Tibial nerve (tissue), 4 donors: ENCODE data around the gene ASB17. TPM values are rescaled to one million over a fixed set of nuclear protein-coding genes. Genes with fewer than 3 reads are reported as not detected.

Experiments
- DNase-seq, 2 donors: peaks; one replicate each; pipeline ENCODE4 v3.0.0-alpha.2; 2019; ENCODE audit warnings: low spot score in 2 of 2
- H3K27ac ChIP-seq, 4 donors: fragments of 200-600 bp; sonication (generic) in 3 of 4; one replicate each; pipeline ENCODE4 v1.5.1; 2017 to 2019; ENCODE audit warnings: mild to moderate bottlenecking in 1 of 4
- H3K27me3 ChIP-seq, 2 donors: fragments of 200-600 bp; sonication (generic) in 1 of 2; one replicate each; pipeline versions ENCODE4 v1.5.1 to v1.6.0; 2017 to 2019
- H3K36me3 ChIP-seq, 3 donors: fragments of 200-600 bp; sonication (generic); one replicate each; pipeline ENCODE4 v1.5.1; 2018 to 2019
- H3K4me1 ChIP-seq, 4 donors: fragments of 200-600 bp; sonication (generic) in 3 of 4; one replicate each; pipeline ENCODE4 v1.5.1; 2017 to 2019
- H3K4me3 ChIP-seq, 4 donors: fragments of 200-600 bp; sonication (generic) in 3 of 4; one replicate each; pipeline ENCODE4 v1.5.1; 2017 to 2019; ENCODE audit warnings: mild to moderate bottlenecking in 1 of 4, moderate library complexity in 1 of 4
- H3K9me3 ChIP-seq, 4 donors: fragments of 200-600 bp; sonication (generic) in 3 of 4; one replicate each; pipeline ENCODE4 v1.5.1; 2017 to 2019
- EP300 ChIP-seq, 2 donors: sonication (generic); formaldehyde crosslinking; IDR thresholded peaks; one replicate each; pipeline ENCODE4 v1.6.1; 2017; ENCODE audit warnings: antibody characterized with exemption in 2 of 2, mild to moderate bottlenecking in 1 of 2
- POLR2A ChIP-seq, 2 donors: fragments of 450-650 bp; IDR thresholded peaks; one replicate each; pipeline ENCODE4 v1.6.1; 2017; ENCODE audit warnings: antibody characterized with exemption in 2 of 2, mild to moderate bottlenecking in 2 of 2, moderate library complexity in 2 of 2
- WGBS, 2 donors: methylation state at CpG; one replicate each; pipeline ENCODE4 v1.1.5; 2018; 5-methylcytosine and 5-hydroxymethylcytosine counted together
- total RNA-seq, 4 donors: library from RNA; depleted of rRNA; stranded (reverse); fragments of >200 nt; gene quantifications; one replicate each; pipeline ENCODE4 v1.1.0, GENCODE V29; 2016
- TF ChIP-seq, protein P1 (sequence below), 5 experiments: fragments of 200-600 bp in 3 of 5; fragments of 450-650 bp in 2 of 5; sonication (generic) in 3 of 5; IDR thresholded peaks; one replicate each; pipeline ENCODE4 v1.5.1; 2016 to 2019; ENCODE audit warnings: antibody characterized with exemption in 5 of 5, mild to moderate bottlenecking in 3 of 5, moderate library complexity in 2 of 5

ASB17 gene
- total RNA-seq, 4 donors from 2014 or later, result not detected

DNA sequence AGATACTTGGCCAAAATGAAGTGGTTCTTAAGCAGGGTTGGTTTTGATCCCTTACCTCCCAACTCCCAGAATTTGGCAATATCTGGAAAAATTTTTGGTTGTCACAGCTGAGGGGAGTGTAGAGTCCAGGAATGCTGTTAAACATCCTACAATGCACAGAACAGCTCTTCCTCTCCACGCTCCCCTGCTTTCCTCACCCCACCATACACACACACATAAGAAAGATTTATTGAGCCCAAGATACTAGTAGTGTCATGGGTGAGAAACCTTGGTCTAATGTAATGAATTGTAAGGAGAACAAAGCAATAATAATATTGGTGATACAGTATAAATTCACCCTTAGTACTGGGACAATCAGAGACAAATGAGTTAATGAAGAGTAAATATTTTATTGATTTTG, 47.8 kb downstream of the ASB17 start:
- Histone ChIP-seq H3K27me3 (no peaks in the 10 kb centered on the region), H3K4me3 (no peak overlapping the region), H3K4me1 (no peaks in the 10 kb centered on the region), H3K9me3 (no peaks in the 10 kb centered on the region), H3K36me3 (no peaks in the 10 kb centered on the region), H3K27ac (no peak overlapping the region)
- WGBS, 2 donors, result 42 to 58% methylated on average over 1 of the region's 1 CpG
- no peak for TF ChIP-seq POLR2A (IDR thresholded peaks at IDR 0.05)
- TF ChIP-seq, protein P1, sequence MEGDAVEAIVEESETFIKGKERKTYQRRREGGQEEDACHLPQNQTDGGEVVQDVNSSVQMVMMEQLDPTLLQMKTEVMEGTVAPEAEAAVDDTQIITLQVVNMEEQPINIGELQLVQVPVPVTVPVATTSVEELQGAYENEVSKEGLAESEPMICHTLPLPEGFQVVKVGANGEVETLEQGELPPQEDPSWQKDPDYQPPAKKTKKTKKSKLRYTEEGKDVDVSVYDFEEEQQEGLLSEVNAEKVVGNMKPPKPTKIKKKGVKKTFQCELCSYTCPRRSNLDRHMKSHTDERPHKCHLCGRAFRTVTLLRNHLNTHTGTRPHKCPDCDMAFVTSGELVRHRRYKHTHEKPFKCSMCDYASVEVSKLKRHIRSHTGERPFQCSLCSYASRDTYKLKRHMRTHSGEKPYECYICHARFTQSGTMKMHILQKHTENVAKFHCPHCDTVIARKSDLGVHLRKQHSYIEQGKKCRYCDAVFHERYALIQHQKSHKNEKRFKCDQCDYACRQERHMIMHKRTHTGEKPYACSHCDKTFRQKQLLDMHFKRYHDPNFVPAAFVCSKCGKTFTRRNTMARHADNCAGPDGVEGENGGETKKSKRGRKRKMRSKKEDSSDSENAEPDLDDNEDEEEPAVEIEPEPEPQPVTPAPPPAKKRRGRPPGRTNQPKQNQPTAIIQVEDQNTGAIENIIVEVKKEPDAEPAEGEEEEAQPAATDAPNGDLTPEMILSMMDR (IDR thresholded peaks at IDR 0.05), result no peak
- no peak for TF ChIP-seq EP300 (IDR thresholded peaks at IDR 0.05)
- no peak for DNase-seq

DNA sequence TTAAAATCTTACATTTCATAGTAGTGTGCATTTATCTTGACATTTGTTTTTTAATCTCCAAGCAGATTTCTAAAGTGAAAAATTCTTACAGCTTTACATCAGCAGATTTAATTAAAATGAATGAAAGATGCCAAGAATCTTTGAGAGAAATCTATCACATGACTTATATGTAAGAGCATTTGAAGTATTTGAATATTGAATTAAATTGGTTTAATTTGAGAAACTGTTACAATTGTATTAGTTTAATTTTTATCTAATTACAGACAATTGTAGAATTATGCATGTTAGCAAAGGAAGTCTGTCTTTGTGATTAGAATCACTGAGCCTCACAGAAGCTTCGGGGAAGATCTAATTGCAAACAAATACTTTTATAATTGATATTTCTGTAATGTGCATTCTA, 52.2 kb downstream of the ASB17 start:
- Histone ChIP-seq H3K4me1 (no peaks in the 10 kb centered on the region), H3K4me3 (no peak overlapping the region), H3K27ac (no peak overlapping the region), H3K27me3 (no peaks in the 10 kb centered on the region), H3K36me3 (no peaks in the 10 kb centered on the region), H3K9me3 (no peaks in the 10 kb centered on the region)
- TF ChIP-seq EP300 (IDR thresholded peaks at IDR 0.05), result no peak
- no peak for TF ChIP-seq POLR2A (IDR thresholded peaks at IDR 0.05)
- TF ChIP-seq, protein P1 (IDR thresholded peaks at IDR 0.05), result no peak
- 55 to 63% methylated on average over 1 of the region's 1 CpG for WGBS, 2 donors
- DNase-seq, result no peak

DNA sequence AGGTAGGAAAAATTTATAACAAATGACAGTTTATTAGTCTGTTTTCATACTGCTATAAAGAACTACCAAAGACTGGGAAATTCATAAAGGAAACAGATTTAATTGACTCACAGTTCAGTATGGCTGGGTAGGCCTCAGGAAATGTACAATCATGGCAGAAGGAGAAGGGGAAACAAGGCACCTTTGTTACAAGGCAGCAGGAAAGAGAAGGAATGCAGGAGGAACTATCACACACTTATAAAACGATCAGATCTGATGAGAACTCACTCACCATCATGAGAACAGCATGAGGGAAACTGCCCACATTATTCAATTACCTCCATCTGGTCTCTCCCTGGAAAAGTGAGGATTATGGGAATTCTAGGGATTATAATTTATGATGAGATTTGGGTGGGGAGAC, 61.3 kb downstream of the ASB17 start:
- Histone ChIP-seq H3K36me3 (no peaks in the 10 kb centered on the region), H3K4me1 (no peaks in the 10 kb centered on the region), H3K27ac (no peak overlapping the region), H3K4me3 (no peak overlapping the region), H3K27me3 (no peaks in the 10 kb centered on the region), H3K9me3 (no peaks in the 10 kb centered on the region)
- no peak for DNase-seq
- TF ChIP-seq EP300 (IDR thresholded peaks at IDR 0.05) (no peak), POLR2A (IDR thresholded peaks at IDR 0.05) (no peak)
- TF ChIP-seq, protein P1 (IDR thresholded peaks at IDR 0.05), result no peak
- 17 to 35% methylated on average over 1 of the region's 1 CpG for WGBS, 2 donors

Other genes with a start within 250 kb of the ASB17 start
- gene ACADM, start 207.7 kb downstream of the ASB17 start, total RNA-seq, result 10 to 100 TPM; 22.9 to 51.1 (median 41.2) TPM
- gene RABGGTB, start 146.1 kb downstream of the ASB17 start, total RNA-seq, result 10 to 100 TPM; 42.2 to 56.3 (median 50.9) TPM
- gene MSH4, start 135.5 kb downstream of the ASB17 start, total RNA-seq, result 1 to 10 TPM in 1 of 4 donors, under 1 TPM in 3; 0.44 to 2.7 (median 0.79) TPM
- 1 to 10 TPM; 2.7 to 6.6 (median 4.9) TPM for gene ST6GALNAC3, start 142.3 kb upstream of the ASB17 start, total RNA-seq